GM19099 (cell line): Measurements from ENCODE around the gene DGLUCY.

ENCODE experiments used
- POLR2A ChIP-seq: IDR thresholded peaks from 3 replicates; pipeline ENCODE4 v1.6.1; 2011; ENCODE audit warnings: low read depth; ENCODE audit not compliant: insufficient read length; ENCODE audit errors: extremely low read depth

DGLUCY gene

GRCh38 chr14:91126761-91127160, 12.9 kb downstream of the DGLUCY start:
- no peak for TF ChIP-seq POLR2A

- TF ChIP-seq POLR2A: no peak
These were observed 13.5 kb downstream of the DGLUCY start for GRCh38 chr14:91127401-91127801.

GRCh38 chr14:91127924-91128323, 14.1 kb downstream of the DGLUCY start:
- no peak for TF ChIP-seq POLR2A

- TF ChIP-seq POLR2A: no peak
These were observed 14.8 kb downstream of the DGLUCY start for GRCh38 chr14:91128699-91129098.

- no peak for TF ChIP-seq POLR2A
These were observed 15.4 kb downstream of the DGLUCY start for GRCh38 chr14:91129261-91129660.

- TF ChIP-seq POLR2A: no peak
These were observed 21.2 kb downstream of the DGLUCY start for GRCh38 chr14:91135039-91135438.

DNA sequence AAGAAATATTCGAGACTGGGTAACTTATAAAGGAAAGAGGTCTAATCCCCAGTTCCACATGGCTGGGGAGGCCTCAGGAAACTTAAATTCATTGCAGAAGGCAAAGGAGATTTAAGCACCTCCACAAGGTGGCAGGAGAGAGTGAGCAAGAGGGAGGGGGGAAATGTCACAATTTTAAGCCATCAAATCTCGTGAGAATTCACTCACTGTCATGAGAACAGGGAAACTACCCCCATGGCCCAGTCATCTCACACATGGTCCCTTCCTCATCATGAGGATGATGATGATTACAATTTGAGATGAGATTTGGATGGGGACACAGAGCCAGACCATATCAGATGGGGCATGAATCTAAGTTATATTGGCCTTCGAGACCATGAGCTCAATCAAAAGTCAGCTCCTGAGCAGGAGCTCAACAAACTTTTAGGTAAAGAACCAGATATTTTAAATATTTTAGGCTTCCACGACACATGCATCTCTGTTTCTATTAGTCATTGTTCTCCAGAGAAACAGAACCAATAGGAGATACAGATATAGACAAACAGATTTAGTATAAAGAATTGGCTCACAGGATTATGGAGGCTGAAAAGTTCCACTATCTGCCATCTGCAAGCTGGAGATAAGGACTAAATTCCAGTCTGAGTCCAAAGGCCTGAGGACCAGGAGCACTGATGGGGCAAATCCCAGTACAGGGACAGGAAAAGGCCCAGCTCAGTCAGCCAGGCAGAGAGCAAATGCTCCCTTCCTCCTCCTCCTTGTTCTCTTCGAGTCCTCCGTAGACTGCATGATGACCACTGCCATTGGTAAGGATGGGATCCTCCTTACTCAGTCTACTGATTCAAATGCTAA, 24.9 kb downstream of the DGLUCY start:
- TF ChIP-seq POLR2A: no peak

GRCh38 chr14:91139776-91140175, 25.9 kb downstream of the DGLUCY start:
- no peak for TF ChIP-seq POLR2A

GRCh38 chr14:91140672-91141071, 26.8 kb downstream of the DGLUCY start:
- no peak for TF ChIP-seq POLR2A

GRCh38 chr14:91142214-91142668, 28.4 kb downstream of the DGLUCY start:
- TF ChIP-seq POLR2A: no peak

DNA sequence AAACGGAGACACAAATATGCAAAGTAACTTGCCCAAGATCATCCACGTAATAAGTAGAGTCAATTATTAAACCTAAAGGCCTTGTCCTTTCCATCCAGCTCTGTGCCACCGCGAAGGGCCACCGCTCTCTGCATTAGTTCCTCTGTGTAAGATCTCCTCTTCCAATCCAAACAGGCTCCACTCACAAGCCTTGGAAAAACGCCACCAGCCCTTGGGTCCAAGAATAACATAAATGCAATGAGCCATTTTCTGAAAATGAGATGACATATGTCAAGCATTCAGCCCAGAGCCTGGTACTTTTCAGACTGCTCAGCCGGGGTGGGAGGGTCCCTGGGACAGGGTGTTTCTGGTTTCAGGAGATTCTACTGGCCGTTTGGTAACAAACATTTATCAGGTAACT, 30.0 kb downstream of the DGLUCY start:
- TF ChIP-seq POLR2A: no peak

- TF ChIP-seq POLR2A: no peak
These were observed 30.7 kb downstream of the DGLUCY start for GRCh38 chr14:91144425-91145145.

DNA sequence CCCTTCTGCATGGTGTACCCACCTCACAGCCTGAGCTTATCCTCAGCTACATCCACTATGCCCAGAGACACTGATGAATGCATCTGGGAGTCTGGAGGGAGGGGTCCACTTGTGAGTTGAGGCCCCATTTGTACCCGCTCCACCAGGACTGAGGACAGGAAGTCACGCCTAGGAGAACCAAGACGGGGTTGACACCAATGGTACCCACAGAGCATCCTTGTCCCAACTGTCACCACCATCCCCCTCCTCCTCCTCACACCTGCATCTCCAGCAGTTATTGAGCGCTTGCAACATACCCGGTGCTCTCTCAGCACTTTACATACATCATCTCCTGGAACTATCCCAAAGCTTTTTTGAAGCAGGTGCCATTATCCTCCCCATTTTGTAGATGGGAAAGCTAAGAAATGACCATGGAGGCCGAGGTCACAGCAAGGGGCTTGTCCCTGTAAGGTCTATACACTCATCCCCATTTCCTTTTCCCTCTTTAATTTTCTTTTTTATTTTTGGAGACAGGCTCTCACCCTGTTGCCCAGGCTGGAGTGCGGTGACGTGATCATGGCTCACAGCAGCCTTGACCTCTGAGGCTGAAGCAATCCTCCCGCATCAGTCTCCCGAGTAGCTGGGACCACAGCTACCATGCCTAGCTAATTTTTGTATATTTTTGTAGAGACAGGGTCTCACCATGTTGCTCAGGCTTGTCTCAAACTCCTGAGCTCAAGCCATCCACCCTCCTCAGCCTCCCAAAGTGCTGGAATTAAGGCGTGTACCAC, 31.7 kb downstream of the DGLUCY start:
- no peak for TF ChIP-seq POLR2A

DNA sequence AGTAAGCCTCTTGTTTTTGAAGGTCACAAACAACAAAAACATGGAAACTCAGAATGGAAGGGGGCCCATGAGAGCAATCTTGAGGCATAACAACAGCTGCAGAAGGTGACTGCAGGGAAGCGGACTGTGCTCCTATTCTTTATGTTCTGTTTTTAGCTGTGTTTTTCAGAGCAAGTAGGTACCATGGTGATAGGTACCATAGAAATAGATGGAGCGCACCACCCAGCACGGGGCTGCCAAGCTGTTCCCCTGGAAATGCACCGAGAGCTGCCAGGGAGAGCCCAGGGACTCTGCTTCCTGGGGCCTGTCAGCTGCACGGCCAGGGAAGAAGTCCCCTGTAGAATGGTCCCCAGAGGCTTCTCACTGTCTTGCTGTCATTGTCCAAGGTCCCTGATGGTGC, 32.8 kb downstream of the DGLUCY start:
- TF ChIP-seq POLR2A: no peak

- TF ChIP-seq POLR2A: no peak
These were observed 35.6 kb downstream of the DGLUCY start for GRCh38 chr14:91149462-91149861.
